Activated T-cell treated with anti-CD3 and anti-CD28 coated beads, Interleukin-2, amount 50 U/mL, for 1 hour (primary cell): Measurements from ENCODE around the gene CDKN2AIP.
"Not testable (repeated sequence)": the region's sequence is repeated elsewhere in the genome, so short reads cannot be mapped to it uniquely, and the experiment has no call there.

Experiments used
- DNase-seq: peaks from one replicate; pipeline ENCODE4 v3.0.0-alpha.2; 2020

The CDKN2AIP gene

DNA sequence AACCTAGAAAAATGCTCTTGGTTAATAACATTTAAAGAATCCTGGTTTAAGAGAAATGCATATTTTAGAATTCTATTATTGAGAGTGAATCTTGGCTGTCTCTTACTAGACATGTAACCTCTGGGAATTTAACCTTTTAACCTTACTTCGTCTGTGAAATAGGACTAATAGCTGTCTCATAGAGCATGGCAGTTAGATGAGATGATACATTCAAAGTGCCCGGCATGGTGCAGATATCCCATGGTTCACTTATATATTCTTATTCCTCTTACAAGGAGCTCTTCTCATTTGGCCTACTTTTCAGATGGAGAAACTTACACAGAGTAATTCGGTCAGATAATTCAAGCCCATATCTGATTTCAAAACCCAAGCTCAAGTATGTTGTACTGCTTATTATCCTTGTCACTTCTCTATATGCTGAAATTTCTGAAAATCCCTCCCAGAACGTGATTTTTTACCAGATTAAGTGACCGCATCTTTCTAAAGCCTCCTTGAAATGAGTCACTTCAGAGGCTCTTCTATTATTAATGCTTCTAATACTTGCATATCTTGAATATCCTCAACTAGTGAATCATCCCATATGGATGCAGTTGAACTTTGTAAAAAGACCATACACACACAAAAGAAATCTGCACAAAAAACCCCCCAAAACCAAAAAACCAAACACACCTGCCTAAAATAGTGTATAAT is 4.9 kb downstream of the CDKN2AIP start:
- DNase-seq, result no peak

DNA sequence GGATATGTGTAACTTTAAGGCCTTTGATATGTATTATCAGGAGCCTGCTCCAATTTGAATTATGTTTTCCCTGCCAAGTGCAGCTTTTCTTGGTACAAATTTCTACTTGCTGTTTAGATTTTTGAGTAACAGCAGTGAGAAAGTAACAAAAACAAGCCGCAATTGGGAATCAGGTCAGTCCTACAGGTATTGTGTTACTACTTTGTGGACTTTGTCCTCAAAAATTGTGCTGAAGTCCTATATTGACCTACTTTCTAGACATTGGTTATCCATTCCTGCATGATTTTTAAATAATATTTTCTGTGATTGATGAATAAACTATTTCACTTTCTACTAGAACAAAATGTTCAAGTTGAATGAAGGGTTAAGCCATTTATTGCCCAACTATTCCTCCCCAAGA is 5.7 kb downstream of the CDKN2AIP start:
- no peak for DNase-seq

DNA sequence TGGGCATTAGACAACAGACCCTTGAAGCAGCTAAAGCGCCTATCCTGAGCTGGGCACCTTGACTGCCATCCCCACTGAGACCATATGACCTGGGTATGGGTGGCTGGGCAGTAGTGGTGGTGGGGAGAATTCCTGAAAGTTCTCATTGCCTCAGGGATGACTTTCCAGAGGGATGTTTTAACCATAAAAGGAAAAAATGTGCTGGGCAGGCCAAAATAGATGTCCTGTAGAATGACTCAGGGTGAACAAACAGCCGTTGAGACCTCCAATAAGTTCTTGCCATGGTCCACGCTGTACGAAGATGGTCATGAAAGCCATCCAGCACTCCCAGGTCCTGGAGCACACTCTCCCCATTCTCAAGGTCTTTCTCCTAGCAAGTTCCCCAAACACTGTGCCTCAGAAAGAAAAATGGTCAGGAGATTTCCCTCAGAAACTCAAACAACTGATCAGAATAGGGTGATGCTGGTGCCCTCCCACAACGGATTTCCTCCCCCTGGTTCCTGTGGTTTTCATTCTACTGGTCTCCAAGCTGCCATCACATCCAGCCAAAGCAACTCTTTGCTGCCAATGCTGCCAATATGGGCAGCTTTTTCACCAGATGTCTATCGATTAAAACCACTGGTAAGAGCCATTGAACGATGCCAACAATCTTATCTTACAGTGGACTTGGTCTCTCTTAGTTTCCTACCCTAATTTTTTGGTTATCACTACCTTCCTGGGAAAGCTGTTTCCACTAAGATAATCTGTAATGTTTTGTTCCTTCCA is 11.2 kb downstream of the CDKN2AIP start:
- no peak for DNase-seq

DNA sequence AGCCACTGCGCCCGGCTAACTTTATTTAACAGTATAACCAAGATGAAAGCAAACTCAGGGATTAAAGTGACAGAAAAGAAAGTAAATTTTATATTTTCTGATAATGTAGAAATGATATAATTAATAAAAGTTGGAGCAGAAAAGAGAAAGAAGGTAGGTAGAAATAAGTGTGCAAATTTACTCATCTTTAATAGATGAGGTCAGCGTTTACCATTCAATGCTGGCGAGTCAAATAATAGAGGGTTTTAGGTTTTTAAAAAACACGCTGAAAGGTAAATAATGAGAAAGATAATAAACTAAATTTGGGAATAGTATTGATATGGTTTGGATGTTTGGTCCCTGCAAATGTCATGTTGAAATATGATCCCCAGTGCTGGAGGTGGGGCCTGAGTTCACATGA is 13.6 kb downstream of the CDKN2AIP start:
- DNase-seq, result no peak

DNA sequence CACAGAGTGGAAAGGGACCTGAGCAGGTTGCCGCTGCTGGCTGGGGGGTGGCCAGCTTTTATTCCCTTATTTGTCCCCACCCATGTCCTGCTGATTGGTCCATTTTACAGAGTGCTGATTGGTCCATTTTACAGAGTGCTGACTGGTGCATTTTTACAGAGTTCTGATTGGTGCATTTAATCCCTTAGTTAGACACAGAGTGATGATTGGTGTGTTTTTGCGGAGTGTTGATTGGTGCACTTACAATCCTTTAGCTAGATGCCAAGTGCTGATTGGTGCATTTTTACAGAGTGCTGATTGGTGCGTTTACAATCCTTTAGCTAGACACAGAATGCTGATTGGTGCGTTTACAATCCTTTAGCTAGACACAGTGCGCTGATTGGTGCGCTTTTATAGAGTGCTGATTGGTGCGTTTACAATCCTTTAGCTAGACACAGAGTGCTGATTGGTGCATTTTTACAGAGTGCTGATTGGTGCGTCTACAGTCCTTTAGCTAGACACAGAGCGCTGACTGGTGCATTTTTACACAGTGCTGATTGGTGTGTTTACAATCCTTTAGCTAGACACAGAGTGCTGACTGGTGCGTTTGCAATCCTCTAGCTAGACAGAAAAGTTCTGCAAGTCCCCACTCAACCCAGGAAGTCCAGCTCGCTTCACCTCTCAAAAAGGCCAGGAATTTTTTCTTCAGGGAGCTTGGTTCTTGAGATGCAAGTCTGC is 19.6 kb downstream of the CDKN2AIP start:
- DNase-seq, result not testable (repeated sequence)

DNA sequence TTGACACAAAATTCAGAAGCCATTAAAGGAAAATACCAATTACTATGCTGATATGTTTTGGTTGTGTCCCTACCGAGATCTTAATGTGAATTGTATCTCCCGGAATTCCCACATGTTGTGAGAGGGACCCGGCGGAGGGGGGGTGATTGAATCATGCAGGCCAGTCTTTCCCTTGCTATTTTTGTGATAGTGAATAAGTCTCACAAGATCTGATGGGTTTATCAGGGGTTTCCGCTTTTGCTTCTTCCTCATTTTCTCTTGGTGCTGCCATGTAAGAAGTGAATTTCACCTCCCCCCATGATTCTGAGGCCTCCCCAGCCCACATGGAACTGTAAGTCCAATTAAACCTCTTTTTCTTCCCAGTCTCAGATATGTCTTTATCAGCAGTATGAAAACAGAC is 21.4 kb downstream of the CDKN2AIP start:
- DNase-seq, result not testable (repeated sequence)

DNA sequence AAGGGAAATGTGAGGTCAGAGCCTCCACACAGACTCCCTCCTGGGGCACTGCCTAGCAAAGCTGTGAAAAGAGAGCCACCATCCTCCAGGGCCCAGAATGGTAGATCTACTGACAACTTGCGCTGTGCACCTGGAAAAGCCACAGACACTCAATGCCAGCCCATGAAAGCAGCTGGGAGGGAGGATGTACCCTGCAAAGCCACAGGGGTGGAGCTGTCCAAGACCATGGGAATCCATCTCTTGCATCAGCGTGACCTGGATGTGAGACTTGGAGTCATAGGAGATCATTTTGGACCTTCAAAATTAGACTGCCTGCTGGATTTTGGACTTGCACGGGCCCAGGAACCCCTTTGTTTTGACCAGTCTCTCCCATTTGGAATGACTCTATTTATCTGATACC is 22.8 kb downstream of the CDKN2AIP start:
- no peak for DNase-seq

DNA sequence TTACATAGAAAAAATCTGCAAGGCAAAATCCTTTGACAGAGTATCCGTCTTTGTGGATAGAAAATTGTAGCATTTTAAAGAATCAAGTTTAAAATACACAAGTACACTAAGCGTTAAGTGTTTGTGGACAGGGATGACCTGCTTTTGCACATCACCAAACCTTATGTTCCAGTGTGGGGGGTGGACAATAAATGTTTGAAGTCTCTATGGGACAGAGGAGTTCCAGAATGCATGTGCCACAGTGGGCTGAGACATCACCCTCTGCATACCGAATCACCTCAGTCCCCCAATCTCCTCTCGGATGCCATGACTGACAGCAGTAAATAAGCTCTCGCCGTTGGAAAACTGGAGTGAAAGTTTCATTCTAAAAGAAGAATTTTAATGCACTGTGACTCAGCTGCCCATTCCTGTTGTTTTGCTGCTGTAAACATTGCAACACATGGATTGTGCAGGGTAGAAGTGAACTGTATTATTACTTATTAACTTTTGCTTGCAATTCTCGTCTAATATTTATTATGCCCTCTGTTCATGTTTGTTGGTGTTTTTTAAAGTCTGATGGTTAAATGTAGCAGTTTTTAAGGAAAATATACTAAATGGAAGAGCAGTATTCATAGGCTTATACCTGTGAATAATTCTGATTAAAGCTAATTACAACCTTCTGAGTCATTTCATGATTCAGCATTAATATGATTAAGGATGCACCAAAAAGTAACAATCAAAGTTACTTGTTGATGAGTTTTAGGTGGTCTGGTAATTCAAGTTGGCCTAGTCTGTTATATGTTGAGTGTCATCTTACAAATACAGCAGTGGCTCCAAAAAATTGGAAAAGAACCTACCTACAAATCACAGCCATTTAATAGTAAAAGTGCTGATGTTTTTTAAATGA is 24.0 kb downstream of the CDKN2AIP start:
- no peak for DNase-seq

DNA sequence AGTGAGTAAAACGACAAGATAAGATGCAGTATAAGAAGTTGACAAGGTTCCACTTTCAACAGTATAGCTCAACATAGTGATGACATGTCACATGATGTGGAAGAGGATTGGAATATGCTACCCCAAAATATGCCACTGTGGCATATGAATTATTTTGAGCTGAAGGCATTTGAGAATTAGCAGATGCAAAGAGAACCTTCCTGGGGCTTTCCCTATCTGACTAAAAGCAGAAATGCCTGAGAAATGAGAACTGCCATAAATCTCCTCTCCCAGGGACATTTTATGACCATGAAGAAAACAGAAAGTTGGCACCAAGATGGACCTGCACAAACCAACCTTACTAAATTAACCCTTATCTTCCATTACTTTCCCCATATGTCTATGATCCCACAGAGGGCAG is 24.8 kb downstream of the CDKN2AIP start:
- DNase-seq, result no peak

DNA sequence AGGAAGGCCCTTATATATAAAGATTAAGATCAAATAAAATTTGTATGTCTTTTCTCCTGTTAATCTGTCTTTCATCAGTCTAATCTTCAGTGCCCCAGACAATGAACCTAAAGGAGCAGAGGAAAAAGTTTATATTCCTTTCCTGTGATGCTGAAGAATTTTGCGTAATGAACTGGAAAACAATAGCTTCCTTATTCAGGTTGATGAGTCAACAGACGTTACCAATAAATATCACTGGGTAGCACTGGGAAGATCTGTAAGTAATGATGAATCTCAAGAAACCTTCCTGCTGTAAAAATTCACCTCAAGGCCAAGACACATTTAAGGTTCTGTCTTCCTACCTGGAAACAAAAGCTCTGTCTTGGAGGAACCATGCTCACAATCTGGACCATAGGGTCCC is 25.5 kb downstream of the CDKN2AIP start:
- DNase-seq, result no peak

DNA sequence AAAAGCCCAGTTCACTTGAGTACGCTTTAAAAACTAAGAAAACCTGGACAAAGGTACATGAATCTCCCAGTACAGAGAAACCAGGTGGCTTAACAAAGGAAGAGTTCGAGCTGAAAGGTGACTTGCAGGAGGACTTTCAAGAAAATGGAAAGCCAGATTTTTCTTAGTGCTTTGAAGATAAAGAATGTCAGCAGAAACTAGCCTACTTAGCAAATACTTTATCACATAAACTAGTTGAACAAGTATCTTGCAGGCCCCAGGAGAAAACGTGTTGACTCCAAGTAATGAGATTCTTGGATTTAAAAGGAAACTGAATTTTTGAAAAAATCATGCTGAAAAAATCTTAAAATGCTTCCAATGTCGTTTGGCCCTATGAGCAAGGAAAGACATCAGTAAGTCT is 26.4 kb downstream of the CDKN2AIP start:
- DNase-seq, result no peak

DNA sequence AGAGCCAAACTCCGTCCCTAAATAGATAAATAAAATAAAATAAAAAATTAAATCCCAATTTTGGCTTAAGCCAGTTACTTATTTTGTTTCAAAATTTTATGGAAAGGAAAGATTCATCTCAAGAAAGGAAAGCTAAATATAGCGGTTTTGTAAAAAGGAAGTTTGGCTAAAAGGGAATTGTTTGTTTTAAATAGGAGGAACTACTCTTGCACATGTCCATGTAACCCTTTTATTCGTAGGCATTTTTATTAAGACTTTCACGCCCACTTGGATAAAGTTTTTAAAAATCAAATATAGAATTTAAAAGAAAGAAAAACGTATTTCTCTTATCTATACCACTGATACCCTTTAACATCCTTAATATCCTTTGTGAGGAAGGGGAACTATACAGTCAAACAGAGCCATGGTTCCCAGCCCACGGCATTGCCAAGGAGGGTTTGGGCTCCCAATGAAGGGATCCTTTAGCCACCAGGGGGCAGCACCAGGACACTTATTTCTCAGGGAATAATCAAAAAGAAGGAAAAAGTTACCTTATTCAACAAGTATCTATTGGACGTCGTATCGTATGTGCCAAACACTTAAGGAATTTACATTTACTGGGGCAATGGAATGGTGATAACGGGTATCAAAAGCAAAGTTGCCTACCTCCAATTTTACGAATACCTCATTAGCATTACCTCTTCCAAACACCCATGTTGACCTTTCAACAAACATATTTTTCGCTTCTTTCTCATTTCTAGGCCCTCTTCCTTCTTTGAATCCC is 27.7 kb downstream of the CDKN2AIP start:
- peak; percentile 82 for DNase-seq

DNA sequence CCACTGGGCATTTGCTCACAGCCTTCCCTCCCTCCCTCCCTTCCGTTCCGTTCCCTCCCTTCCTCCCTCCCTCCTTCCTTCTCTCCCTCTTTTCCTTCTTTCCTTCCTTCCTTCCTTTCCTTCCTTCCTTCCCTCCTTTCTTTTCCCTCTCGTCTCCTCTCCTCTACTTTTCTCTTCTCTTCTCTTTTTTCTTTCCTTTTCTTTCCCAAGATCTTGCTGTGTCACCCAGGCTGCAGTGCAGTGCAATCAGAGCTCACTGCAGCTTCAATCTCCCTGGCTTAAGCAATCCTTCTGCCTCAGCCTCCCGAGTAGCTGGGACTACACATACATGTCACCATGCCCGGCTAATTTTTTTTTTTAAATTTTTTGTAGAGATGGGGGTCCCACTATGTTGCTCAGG is 33.7 kb downstream of the CDKN2AIP start:
- DNase-seq, result no peak

DNA sequence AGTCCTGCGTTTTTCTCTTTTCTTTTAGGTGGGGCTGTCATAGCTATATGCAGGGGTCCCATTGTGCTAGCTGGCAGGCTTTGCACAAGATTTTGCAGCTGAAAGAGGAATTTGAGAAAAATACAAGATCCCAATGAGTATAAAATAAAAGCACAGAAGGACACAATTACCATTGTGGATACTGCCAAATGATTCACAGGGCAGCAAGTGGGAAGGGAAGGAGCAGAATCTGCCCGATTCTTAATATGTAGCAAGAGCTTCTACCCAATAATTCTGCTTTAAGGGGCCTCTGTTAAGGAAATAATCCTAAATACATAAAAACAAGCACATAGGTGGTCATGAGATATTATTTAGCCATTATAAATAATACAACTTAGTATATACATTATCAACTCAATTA is 34.5 kb downstream of the CDKN2AIP start:
- DNase-seq, result no peak

DNA sequence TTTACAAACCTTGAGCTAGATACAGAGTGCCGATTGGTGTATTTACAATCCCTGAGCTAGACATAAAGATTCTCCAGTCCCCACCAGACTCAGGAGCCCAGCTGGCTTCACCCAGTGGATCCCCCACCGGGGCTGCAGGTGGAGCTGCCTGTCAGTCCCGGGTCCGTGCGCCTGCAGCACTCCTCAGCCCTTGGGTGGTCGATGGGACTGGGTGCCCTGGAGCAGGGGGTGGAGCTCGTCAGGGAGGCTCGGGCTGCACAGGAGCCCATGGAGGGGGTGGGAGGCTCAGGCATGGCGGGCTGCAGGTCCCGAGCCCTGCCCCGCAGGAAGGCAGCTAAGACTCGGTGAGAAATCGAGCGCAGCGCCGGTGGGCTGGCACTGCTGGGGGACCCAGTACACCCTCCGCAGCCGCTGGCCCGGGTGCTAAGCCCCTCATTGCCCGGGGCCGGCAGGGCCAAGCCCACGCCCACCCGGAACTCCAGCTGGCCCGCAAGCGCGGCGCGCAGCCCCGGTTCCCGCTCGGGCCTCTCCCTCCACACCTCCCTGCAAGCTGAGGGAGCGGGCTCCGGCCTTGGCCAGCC is 38.2 kb downstream of the CDKN2AIP start:
- DNase-seq, result not testable (repeated sequence)

DNA sequence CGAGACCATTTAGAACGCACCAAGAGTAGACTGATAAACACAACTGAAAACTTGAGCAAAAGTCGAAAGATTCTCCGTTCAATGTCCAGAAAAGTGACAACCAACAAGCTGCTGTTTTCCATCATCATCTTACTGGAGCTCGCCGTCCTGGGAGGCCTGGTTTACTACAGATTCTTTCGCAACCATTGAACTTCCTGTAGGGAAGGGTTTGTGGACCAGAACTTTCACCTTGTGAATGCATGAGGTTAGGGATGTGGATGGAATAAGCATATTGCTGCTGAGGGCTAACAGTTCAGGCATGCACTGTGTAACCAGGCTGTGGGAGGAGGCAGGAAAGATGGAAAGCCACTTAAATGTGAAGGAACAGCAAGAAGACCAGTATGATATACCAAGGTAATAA is 39.6 kb downstream of the CDKN2AIP start:
- no peak for DNase-seq

DNA sequence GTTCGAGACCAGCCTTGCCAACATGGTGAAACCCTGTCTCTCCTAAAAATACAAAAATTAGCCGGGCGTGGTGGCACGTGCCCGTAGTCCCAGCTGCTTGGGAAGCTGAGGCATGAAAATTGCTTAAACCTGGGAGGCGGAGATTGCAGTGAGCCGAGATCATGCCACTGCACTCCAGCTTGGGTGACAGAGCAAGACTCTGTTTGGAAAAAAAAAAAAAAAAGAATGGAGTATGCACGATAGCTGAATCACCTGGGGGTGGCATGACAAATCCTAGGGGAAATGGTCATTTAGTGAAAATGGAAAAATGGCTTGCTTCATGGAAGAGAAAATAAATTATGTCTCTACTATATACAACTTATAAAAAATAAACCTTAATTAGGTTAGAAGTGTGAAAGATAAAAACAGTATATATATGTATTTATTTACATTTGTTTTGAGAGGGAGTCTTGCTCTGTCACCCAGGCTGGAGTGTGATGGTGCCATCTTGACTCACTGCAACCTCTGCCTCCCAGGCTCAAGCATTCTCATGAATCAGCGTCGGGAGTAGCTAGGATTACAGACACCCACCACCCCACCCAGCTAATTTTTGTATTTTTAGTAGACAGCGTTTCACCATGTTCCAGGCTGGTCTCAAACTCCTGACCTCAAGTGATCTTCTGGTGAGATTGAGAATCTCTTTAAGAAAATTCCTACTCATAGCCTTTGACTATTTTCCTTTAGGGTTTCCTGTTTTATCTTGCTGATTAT is 41.1 kb downstream of the CDKN2AIP start:
- no peak for DNase-seq

DNA sequence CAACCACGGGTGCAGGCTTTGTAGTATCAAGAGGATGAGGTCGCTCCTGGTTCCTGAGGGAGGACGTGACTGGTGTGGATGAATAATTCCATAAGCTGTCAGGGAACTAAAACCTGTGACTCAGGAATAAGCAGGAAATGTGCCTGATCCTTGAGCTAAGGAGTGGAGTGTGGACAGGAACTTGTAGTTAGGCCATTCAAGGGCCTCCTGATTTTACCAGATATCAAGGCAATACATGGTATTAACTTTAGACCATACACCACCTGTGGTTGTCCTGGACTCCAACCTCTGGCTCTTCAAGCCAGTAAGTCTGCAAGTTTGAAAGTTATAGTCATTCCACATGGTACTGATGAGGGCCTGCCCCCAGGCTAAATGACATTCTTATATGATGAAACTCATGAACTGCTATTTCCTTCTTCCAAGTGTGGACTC is 48.4 kb downstream of the CDKN2AIP start:
- no peak for DNase-seq

DNA sequence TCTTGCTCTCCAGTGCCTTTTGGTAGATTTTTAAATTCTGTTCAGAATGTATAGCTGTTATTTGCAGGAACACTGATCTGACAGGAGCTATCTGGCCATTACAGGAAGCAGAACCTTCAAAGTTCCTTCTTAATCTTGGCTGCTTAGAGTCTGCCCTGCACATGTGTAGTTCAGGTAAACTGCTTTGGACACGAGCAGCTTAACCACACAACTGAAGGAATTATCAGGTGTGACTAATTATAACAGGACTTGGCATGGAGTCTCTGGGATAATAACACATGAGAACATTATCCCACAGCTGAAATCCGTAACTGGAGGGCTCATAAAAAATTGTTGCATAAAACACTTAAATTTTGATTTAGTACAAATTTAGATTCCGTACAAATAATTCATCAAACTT is 48.8 kb downstream of the CDKN2AIP start:
- no peak for DNase-seq

DNA sequence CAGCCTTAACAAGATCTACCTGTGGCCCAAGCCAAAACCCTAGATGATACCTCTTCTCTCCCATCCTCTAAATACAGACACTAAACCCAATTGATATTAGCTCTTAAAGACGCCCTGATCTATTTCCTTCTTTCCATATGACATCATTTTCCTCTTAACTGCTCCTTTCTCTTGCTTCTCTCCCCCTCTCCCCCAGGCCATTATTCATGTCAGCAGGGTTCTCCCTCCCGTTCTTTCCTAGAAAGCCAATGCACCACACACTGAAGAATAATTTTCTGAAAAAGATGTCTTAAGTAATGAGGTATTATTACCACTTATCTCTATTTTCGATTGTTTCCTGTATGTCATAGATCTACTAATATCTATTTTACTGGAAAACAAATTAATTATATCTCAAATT is 50.7 kb downstream of the CDKN2AIP start:
- no peak for DNase-seq
